COLO668 (cell line): ENCODE results near the gene PEX10.
"Not testable (repeated sequence)": the region's sequence is repeated elsewhere in the genome, so short reads cannot be mapped to it uniquely, and the experiment has no call there.

ENCODE experiments used
- DNase-seq: peaks from one replicate; lab custom pipeline; 2025; ENCODE audit not compliant: unreplicated experiment; lab: John Stamatoyannopoulos, UW

PEX10 gene

DNA sequence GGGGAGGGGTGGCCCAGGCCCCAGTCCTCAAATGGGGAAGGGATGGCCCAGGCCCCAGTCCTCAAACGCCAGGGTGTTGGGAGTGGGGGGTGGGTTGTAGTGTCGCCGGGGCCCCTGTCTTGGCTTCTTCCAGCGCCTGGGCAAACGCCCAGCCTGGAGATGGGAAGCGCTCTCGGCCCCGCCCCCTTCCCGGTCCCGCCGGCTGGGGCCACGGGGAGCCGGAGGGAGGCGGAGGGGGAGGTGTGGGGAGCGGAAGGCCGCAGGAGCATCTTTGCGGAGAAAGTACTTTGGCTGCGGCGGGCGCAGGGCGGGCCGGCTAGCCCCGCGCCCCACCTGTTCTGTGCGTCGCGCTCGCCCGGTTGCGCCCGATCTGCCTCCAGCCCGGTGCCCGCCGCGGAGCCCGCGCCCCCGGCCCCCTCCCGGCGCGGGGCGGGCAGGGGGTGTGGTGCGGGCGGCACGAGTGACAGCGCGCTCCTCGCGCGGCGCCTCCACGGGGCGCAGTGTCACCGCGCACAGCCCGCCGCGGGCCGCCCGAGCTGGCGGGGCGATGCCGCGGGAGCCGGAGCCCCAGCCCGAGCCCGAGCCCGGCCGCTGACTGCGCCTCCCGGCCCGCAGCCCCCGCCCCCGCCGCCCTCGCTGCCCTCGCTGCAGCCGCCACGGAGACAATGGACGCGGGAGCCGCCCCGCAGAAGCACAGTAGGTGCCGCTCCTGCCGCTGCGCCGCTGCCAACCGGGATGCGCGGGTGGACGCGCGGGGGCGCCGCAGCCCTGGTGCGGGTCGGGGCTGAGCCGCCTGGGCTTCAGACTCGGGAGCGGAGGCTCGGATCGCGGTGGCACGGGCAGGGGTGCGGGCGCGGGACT is 31.1 kb upstream of the PEX10 start:
- peak; percentile 45 for DNase-seq

DNA sequence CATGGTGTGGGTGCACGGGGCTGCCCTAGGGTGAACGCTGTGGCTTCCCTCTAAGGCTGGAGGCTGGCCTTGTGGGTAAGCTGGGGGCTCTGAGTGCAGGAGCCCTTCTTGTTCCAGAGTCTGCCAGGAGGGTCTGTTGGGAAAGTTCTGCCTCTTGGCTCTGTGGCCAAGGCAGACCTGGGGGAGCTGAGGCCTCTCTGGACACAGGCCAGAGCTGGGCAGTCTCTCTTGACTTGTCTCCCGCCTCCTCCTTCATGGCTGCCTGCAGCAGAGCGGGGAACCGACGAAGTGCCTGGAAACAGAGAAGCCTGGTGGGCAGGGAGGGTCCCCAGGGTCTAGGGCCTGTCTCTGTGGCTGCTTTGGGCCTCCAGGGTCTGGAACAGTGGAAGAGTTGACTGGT is 30.3 kb upstream of the PEX10 start:
- no peak for DNase-seq

DNA sequence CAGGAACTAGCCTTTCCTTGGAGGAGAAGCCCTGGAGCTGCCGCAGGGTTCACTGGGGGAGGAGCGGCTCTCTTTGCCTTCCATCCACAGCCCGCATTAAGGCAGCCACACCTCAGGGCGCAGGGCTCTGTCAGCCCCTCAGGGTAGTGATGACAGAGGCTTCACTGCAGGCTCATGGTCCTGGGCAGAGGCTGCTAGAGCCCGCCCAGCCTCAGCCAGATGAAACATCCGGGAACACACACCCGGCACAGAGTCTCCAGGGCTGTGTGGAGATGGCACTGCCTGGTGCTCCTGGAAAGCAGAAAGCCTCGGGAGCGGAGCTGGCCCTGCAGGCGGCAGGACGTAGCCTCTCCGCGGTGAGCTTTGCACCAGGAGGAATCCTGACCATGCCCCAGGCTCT is 29.4 kb upstream of the PEX10 start:
- no peak for DNase-seq

DNA sequence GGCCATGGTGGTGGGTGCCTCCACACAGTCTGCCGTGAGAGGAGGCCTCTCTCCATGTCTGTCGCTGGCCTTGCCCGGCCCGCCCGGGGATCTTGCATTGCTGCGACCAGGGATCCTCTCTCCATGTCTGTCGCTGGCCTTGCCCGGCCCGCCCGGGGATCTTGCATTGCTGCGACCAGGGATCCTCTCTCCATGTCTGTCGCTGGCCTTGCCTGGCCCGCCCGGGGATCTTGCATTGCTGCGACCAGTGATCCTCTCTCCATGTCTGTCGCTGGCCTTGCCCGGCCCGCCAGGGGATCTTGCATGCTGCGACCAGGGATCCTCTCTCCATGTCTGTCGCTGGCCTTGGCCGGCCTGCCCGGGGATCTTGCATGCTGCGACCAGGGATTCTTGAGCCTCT is 28.0 kb upstream of the PEX10 start:
- DNase-seq = not testable (repeated sequence)

DNA sequence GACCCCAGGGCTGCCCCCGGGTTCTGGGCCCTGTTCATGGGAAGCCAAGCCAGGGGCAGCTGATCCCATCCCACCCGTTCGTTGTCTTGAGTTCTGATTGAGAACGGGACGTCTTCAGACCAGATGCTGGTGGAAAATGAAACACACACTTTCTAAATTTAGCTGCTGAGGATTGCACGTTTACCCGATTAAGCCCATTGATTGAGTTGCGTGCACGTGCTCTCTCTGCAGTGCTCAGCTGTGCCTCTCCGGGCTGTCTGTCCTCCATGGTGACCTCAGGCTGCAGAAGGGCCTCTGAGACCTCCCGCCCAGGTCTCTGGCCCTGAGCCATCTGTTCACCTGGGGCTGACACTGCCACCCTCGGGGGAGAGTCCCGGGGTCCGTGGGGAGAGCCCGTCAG is 27.0 kb upstream of the PEX10 start:
- no peak for DNase-seq

DNA sequence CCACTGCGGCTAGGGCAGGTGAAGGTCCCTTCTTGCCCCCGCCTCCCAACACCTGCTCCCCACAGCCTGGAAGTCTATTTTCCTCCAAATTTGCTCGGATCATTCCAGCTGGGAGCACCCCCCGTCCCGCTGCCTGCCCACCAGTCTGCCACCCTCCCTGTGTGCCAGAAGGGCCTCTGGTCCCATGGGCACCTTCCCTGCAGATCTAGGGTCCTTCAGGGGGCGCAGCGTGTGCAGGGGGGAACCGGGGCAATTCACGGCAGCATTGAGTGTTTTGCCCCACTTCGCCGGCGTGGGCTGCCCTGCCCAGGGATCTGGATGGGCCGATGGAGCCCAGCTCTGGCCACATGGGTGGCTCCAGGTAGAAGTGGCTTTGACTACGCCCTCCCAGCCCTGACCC is 26.3 kb upstream of the PEX10 start:
- no peak for DNase-seq

DNA sequence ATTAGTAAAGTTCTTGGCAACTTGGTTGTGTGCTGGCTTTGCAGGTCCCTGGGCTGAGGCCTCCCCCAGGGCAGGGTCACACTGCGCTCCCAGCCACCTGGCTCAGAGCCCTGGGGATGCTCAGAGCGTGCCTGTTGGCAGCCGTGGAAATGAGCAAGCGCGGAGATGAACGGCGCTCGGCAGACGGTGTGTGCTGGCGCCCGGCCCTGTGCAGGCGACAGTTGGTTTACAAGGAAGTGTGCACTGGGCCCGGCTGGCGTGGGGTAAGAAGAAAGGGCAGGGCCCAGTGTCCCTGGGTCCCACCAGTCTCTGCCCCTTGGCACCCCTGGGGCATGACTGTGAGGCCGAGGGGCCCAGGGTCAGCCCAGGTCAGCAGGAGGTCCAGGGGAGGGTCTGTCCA is 25.7 kb upstream of the PEX10 start:
- DNase-seq = peak; percentile 35

DNA sequence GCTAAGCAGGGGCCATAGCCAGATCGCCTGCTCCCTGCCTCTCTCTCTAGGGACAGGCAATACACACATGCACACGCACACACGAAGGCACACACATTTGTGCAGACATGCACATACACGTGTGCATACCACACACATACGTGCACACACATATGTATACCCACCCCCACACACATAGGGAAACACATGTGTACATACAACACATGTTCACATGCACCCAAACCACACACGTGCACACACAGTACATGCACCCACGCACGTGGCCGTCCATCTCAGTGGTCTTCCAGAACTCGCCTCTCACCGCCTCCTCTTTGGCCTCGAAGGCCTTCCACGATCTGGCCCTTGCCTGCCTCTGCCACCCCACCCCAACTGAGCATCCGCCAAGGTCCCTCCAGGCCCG is 25.3 kb upstream of the PEX10 start:
- DNase-seq = no peak

DNA sequence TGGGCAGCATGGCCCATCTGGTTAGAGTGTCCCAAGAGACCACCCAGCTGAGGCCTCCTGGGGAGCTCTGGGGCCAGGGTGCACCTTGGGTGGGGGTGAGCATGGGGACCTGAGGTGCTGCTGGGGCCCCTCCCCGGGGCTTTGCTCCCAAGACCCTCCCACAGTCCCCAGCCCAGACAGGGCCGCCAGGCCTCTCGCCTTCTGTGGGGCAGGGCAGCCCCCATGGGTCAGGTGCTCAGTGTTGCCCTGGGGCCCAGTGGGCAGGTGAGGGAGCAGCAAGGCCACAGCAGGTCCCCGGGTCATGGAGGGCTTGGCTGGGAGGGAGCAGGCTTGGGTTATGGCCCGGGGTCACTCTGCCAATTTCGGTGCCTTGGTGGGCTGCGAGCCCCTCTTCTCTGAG is 24.5 kb upstream of the PEX10 start:
- no peak for DNase-seq

DNA sequence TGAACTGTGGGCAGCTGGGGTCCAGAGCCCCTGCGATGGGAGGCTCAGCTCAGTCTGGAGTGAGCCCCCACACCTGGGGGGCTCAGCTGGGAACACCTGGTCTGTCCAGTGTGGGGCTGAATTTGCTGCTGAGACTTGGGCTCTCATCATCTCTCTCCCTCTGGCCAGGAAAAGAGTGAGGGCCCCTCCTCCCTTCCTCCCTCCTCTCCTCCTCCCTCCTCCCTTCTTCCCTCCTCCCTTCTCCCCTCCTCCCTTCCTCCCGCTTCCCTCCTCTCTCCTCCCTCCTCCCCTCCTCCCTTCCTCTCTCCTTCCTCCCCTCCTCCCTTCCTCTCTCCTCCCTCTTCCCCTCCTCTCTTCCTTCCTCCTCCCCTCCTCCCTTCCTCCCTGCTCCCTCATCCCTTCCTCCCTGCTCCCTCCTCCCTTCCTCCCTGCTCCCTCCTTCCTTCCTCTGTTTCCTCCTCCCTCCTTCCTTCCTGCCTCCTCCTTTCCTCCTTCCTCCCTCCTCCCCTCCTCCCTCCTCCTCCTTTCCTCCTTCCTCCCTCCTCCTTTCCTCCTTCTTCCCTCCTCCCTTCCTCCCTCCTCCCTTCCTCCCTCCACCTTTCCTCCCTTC is 23.5 kb upstream of the PEX10 start:
- no peak for DNase-seq

DNA sequence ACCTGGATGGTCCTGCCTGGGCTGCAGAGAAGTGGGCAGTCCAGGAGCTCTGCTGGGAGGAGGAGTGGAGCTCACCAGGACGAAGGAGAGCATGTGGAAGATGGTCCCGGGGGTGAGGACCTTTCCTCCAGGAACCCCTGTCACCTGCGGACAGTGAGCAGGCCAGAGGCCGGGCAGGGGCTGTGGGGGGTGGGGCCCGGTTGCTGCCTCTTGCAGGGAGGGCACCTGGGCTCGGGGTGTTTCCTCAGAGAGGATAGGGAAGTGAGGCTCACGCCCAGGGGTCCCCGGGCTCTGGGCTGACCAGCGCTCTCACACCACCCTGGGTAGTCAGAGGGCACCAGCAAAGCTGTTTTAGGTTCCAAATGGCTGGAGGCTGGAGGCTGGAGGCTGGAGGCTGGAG is 22.7 kb upstream of the PEX10 start:
- DNase-seq = no peak

DNA sequence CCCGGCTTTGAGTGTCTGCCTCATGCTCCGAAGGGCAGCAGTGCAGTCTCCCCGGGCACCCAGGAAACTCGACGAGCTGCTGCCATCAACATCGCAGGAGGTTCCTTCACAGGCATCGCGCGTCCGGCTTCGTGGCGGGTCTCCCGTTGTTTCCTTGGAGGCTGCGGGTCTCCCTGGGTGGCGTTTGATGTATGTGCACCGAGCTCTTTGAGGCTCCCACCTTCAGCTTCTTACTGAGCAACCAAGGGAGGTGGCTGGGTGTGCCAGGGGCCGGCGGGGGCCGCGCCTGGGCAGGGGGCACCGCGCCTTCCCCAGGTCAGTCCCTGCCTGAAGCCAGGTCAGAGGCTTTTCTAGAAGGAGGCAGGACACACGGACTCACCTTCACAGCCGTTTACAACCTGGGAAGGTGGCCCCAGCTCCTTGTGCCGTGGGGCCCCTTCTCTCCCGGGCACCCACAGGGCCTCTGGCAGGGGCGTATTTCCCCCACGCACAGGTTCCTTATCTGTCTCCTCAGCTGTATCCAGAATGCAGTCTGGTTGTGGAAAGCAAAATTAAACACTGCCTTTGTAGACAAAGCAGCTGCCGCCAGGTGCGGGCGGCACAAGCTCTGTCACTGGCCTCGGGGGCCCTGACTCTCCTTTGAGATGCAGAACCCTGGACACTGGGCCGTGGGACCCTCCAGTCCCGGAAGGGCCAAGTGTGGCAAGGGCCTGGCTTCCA is 21.7 kb upstream of the PEX10 start:
- peak; percentile 40 for DNase-seq

DNA sequence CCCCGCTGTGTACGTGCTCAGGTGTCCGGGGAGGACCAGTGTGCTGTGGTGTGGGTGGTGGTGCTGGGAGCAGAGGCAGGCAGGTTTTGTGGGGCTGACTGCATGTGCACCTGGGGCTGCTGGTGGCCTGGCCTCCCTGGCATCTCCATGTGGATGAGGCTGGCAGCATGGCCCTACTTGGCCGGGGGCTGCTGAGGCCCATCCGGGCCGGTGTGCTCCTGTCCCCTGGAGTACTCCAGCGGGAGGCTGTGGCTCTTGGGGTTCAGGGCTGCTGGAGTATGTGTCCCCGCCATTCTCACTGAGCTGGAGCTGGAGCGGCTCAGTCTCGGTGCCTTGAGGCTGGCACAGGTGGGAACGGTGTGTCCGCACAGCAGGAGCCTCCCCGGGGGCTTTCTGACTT is 20.8 kb upstream of the PEX10 start:
- DNase-seq = no peak

DNA sequence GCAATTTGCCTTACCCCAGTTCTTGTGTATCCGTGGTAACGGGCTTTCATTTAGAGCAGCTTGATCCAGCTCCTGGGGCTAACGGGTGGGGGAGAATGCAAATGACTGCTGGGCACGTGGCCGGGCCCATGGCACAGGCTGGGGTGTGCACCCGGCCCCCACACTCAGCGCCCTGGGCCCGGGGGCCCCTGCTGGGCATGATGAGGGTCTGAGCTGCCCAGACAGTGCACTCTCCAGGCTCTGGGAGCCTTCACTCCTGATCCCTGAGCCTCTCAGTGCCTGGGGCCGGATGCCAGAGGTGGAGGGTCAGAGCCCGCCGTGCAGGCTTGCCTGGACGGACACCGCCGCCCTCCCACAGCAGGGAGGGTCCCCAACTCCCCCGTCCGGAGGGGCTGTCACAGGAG is 20.1 kb upstream of the PEX10 start:
- no peak for DNase-seq

DNA sequence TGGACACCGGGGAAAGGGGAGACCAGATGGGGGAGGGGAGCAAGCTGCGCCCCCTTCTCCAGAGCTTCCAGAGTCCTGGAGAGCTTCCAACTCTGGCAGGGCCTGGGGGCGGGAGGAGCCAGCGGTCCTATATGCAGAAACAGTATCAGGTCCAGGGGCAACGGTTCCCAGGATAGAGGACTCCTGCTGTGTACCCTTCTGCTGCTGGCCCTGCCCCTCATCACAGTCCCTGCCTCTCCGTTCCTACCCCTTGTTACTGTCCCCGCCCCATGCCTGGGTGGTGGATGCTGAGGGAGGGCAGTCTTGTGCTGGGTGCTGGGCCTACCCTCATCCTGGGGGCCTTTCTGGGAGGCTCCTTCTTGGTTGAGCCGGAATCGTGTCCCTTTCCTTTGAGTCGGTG is 19.2 kb upstream of the PEX10 start:
- no peak for DNase-seq

DNA sequence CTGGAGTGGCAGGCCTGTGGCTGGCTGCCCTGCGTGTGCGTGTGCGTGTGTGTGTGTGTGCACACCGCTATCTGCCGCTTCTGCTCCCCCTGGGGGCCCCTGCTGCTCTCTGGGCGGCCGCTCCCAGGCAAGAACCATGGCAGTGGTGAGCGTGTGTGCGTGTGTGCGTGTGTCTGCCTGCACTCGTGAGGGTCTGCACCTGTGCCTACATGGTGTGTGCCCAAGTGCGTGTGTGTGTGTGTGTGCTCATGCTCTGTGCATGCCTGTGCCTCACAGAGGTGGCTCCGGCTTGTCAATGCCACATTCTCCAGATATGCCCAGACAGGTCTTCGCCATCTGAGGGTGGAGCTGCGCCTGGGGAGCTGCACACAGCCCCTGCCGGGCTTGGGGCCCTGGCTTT is 18.7 kb upstream of the PEX10 start:
- no peak for DNase-seq

DNA sequence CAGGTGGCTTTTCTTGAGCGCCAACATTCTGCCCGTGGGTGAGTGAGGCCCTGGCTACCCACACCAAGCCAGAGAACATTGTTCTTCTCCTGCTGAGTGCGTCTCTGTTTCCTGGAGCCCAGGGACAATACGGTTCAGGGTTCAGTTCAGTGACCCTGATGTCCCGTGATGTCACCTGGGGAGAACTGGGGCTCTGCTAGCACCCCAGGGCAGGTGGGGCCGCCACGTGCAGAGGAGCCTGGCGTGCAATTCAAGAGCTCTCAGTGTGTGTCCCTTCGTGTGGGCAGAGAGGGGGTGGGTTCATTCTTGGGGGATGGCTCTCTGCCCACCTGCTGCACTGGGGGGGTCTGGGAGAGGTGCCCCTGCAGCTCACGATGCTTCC is 18.2 kb upstream of the PEX10 start:
- no peak for DNase-seq

DNA sequence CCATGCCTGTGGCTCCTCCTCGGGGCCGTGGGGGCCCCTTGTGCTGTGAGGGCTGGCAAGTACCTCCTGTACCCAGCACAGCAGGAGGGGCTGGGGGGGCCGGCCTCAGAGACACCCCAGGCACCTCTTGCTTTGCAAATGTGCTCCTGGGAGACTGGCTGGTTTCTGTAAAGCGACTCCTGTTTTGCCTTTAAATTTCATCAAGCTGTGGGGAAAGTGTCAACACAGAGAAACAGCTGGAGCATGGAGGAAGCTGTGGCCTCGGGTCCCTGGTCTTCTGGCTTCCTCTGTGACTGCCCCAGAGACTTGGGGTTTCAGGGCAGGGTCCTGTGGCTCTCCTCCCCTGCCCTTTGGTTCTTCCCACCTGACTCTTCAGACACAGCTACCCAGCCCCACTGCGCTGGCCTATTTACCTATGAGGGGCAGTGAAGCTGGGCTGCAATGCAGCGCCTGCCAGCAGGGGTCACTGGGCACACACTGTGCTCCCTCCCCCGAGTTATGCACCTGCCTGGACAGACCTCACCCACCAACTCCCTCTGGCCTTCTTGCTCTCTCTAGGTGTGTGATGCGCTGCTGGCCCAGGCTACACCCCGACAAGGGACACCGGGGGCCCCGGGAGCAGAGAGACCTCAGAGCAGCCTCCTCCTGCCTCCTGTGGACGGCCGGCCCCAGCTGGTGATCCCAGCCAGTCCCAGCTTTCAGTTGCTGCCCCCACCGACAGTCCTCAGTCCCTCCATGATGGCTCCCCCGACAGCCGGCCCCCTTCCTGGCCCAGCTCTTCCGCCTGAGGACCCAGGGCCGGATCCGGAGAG is 17.6 kb upstream of the PEX10 start:
- DNase-seq = peak; percentile 75

DNA sequence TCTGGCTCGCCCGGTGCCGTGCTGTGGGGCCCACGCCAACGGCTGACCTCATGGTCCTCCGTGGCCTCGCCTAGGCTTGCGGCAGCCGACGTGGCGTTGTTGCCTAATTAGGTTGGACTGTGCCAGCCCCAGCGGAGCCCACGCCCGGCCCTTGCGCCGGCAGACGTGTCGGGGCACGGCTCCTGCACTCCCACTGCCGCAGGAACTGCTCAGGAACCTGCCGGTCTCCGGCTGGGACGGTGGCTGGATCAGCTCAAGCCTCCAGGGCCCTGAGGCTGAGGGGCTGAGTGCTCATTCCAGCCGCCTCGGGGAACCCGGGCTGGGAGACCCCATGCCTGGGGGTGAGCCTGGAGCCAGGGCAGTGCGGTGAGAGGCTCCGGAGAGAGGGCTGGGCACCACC is 16.1 kb upstream of the PEX10 start:
- DNase-seq = no peak

DNA sequence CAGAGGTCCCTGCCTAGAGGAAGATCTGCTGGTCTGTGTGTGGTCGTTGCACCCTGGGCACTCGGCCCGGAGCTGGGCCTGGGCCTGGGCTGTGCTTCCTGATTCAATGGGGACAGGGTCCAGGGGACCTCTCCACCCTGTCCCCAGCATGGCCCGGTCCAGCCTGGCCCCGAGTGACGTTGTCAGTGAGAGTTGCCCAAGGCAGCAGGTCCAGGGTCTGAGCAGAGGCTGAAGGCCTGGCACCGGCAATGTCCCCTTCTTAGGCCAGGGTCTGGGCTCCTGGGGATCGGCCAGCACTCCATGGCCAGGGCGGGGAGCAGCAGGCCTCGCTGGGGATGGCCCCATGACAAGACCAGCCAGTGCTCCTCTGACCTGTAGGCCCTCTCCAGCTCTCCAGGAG is 15.6 kb upstream of the PEX10 start:
- DNase-seq = no peak

DNA sequence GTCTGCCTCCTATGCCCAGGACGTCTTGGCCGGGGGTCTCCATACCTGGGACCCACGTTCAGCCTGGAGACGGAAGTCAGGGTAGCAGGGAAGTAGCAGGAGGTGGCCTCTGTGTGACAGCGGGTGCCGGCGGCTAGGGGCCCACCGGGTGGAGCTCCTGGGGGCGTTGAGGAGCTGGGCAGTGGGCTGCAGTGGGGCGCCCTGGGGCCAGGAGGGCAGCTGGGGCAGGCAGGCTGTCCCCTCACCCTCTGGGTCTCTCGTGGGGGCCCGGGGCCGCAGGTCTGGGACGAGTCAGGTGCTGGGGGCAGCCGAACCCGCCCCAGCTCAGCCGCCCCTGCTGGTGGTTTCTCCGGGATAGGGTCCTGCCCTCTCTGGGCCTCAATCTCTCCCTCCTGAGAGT is 14.7 kb upstream of the PEX10 start:
- no peak for DNase-seq
